PC-3 (cell line): ENCODE measurements around the gene LRRC52. TPM values are rescaled to one million over a fixed set of nuclear protein-coding genes. Genes with fewer than 3 reads are reported as not detected.

Source experiments
- ATAC-seq: fragments of 200-7000 bp; cut with Tn5 transposase; 2 replicates; pipeline ENCODE4 v1.9.1; 2020; ENCODE audit warnings: mild to moderate bottlenecking, moderate library complexity
- BruUV-seq: library from RNA; stranded (reverse); fragments of 400-500 nt; replicated peaks from 2 replicates; lab custom pipeline; 2021; lab: Mats Ljungman, UMichigan
- CTCF ChIA-PET: fragments of 300-600 bp; sonication (Branson Sonifier 250); formaldehyde crosslinking; loops from one replicate; lab custom pipeline; 2022; ENCODE audit warnings: antibody characterized with exemption; lab: Charles Lee
- POLR2A ChIA-PET: fragments of 300-600 bp; sonication (Branson Sonifier 250); formaldehyde crosslinking; loops from one replicate; lab custom pipeline; 2022; ENCODE audit warnings: antibody characterized with exemption; ENCODE audit not compliant: unreplicated experiment; lab: Charles Lee
- DNase-seq: peaks from one replicate; pipeline ENCODE4 v3.0.0-alpha.2; 2015
- H2AFZ ChIP-seq: fragments of 300-600 bp; sonication (generic); 2 replicates; pipeline ENCODE4 v1.6.0; 2016; ENCODE audit warnings: antibody characterized with exemption, low read length
- H3F3A ChIP-seq: fragments of 300-600 bp; sonication (generic); one replicate; pipeline ENCODE4 v1.6.0; 2017; ENCODE audit warnings: antibody characterized with exemption, low read length, control low read depth, mild to moderate bottlenecking; ENCODE audit not compliant: unreplicated experiment
- H3K27ac ChIP-seq: fragments of 300-600 bp; sonication (generic); 2 replicates; pipeline ENCODE4 v1.5.1; 2016; ENCODE audit warnings: mild to moderate bottlenecking, low read length
- H3K27me3 ChIP-seq: fragments of 300-600 bp; sonication (generic); 2 replicates; pipeline ENCODE4 v1.6.1; 2016; ENCODE audit warnings: low read length, mixed read lengths
- H3K36me3 ChIP-seq: fragments of 300-600 bp; sonication (generic); 2 replicates; pipeline ENCODE4 v1.6.1; 2016; ENCODE audit warnings: low read depth, mixed run types, low read length, mixed read lengths
- H3K4me1 ChIP-seq: fragments of 300-600 bp; sonication (generic); 2 replicates; pipeline ENCODE4 v1.5.1; 2016; ENCODE audit warnings: low read length; ENCODE audit not compliant: insufficient read depth
- H3K4me2 ChIP-seq: fragments of 300-600 bp; sonication (generic); 2 replicates; pipeline ENCODE4 v1.6.0; 2016; ENCODE audit warnings: low read length
- H3K4me3 ChIP-seq: fragments of 300-600 bp; sonication (generic); 2 replicates; pipeline ENCODE4 v1.5.1; 2016; ENCODE audit warnings: mild to moderate bottlenecking, low read length, mixed read lengths
- H3K79me2 ChIP-seq: fragments of 300-600 bp; sonication (generic); 2 replicates; pipeline ENCODE4 v1.6.1; 2017; ENCODE audit warnings: low read length, mixed read lengths
- H3K9ac ChIP-seq: fragments of 300-600 bp; sonication (generic); 2 replicates; pipeline ENCODE4 v1.6.0; 2016; ENCODE audit warnings: mild to moderate bottlenecking, low read length
- H3K9me2 ChIP-seq: fragments of 300-600 bp; sonication (generic); replicated peaks from 2 replicates; pipeline ENCODE4 v1.6.1; 2016; ENCODE audit warnings: mixed run types, low read length, mixed read lengths
- H3K9me3 ChIP-seq: fragments of 300-600 bp; sonication (generic); 2 replicates; pipeline ENCODE4 v1.6.1; 2016; ENCODE audit warnings: low read length, mixed read lengths
- H4K20me1 ChIP-seq: fragments of 300-600 bp; sonication (generic); 2 replicates; pipeline ENCODE4 v1.6.1; 2016; ENCODE audit warnings: low read length, mixed read lengths
- EZH2 ChIP-seq: fragments of 300-600 bp; sonication (generic); IDR thresholded peaks from one replicate; pipeline ENCODE4 v1.6.1; 2017; ENCODE audit warnings: antibody characterized with exemption, mild to moderate bottlenecking, low read length; ENCODE audit not compliant: unreplicated experiment
- EZH2phosphoT487 ChIP-seq: fragments of 300-600 bp; sonication (generic); IDR thresholded peaks from 2 replicates; pipeline ENCODE4 v1.6.1; 2018; ENCODE audit warnings: mild to moderate bottlenecking, antibody characterized with exemption, low read length, borderline replicate concordance
- intact Hi-C: fragments of 100-400 bp; cut with micrococcal nuclease; formaldehyde crosslinking; loops from 2 replicates; pipeline ENCODE4 v1.9.0; 2023
- total RNA-seq: library from RNA; depleted of rRNA; stranded (reverse); fragments of >200 nt; gene quantifications from 2 replicates; pipeline ENCODE4 v1.2.3, GENCODE V29; 2014
- TF ChIP-seq, protein P1 (sequence below): fragments of 300-600 bp; sonication (generic); conservative IDR thresholded peaks from 2 replicates; pipeline ENCODE4 v1.5.1; 2017; ENCODE audit warnings: antibody characterized with exemption, low read depth, mild to moderate bottlenecking, low read length

LRRC52 gene
- total RNA-seq, 1 experiment from 2014 or later: not detected

GRCh38 chr1:165573787-165574186 is 30.0 kb downstream of the LRRC52 start:
- H3K4me3 ChIP-seq: no peak overlapping the region
- no peaks in the 10 kb centered on the region for H3F3A ChIP-seq
- no peak for DNase-seq

DNA sequence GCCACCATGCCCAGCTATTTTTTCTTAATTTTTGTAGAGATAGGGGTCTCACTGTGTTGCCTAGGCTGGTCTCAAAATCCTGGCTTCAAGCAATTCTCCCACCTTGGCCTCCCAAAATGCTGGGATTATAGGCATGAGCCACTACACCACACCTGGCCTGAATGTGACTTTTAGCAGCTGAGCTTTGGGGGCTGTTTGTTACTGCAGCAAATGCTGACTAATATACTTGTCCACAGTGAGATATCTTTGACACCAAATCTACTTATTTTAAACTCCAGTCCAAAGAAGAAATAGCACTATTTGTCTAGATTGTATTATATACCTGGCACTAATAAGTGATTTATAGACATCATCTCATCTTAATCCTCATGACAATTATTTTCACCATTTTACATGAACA is 30.5 kb downstream of the LRRC52 start:
- Histone ChIP-seq H3K27ac (no peak overlapping the region), H3K9ac (no peak overlapping the region), H4K20me1 (no peaks in the 10 kb centered on the region), H3K27me3 (peaks cover 90% of the 10 kb centered on the region), H3K36me3 (no peaks in the 10 kb centered on the region), H3F3A (no peaks in the 10 kb centered on the region), H3K4me1 (no peaks in the 10 kb centered on the region), H3K4me2 (no peak overlapping the region), H3K4me3 (no peak overlapping the region), H3K9me3 (no peaks in the 10 kb centered on the region), H3K79me2 (no peaks in the 10 kb centered on the region), H2AFZ (no peak overlapping the region), H3K9me2 (no peaks in the 10 kb centered on the region)
- ChIA-PET CTCF (interaction anchor here (0.6 kb wide), 1 partner anchor 171 kb away, joined by 3 read pairs; no protein-coding TSS in a partner anchor), POLR2A (no interaction called here)
- no peak for TF ChIP-seq EZH2
- TF ChIP-seq, protein P1, sequence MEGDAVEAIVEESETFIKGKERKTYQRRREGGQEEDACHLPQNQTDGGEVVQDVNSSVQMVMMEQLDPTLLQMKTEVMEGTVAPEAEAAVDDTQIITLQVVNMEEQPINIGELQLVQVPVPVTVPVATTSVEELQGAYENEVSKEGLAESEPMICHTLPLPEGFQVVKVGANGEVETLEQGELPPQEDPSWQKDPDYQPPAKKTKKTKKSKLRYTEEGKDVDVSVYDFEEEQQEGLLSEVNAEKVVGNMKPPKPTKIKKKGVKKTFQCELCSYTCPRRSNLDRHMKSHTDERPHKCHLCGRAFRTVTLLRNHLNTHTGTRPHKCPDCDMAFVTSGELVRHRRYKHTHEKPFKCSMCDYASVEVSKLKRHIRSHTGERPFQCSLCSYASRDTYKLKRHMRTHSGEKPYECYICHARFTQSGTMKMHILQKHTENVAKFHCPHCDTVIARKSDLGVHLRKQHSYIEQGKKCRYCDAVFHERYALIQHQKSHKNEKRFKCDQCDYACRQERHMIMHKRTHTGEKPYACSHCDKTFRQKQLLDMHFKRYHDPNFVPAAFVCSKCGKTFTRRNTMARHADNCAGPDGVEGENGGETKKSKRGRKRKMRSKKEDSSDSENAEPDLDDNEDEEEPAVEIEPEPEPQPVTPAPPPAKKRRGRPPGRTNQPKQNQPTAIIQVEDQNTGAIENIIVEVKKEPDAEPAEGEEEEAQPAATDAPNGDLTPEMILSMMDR: no peak
- TF ChIP-seq EZH2phosphoT487: no peak
- DNase-seq (no peak), ATAC-seq (no peak)
- intact Hi-C loops: no loop called here
- no TSS peak for BruUV-seq

More at GRCh38 chr1:165573787-165574186, 30.0 kb downstream of the LRRC52 start:
- no TSS peak for BruUV-seq
- ATAC-seq: no peak
- Histone ChIP-seq H3K9ac (no peak overlapping the region), H2AFZ (no peak overlapping the region), H3K79me2 (no peaks in the 10 kb centered on the region), H3K9me2 (no peaks in the 10 kb centered on the region), H3K4me2 (no peak overlapping the region), H3K27me3 (peaks cover 90% of the 10 kb centered on the region), H3K9me3 (no peaks in the 10 kb centered on the region), H3K27ac (no peak overlapping the region), H3K4me1 (no peaks in the 10 kb centered on the region), H3K36me3 (no peaks in the 10 kb centered on the region), H4K20me1 (no peaks in the 10 kb centered on the region)
- intact Hi-C loops: no loop called here
- TF ChIP-seq, protein P1: no peak
- no peak for TF ChIP-seq EZH2phosphoT487
- no peak for TF ChIP-seq EZH2
- CTCF ChIA-PET: no interaction called here
- POLR2A ChIA-PET: no interaction called here

DNA sequence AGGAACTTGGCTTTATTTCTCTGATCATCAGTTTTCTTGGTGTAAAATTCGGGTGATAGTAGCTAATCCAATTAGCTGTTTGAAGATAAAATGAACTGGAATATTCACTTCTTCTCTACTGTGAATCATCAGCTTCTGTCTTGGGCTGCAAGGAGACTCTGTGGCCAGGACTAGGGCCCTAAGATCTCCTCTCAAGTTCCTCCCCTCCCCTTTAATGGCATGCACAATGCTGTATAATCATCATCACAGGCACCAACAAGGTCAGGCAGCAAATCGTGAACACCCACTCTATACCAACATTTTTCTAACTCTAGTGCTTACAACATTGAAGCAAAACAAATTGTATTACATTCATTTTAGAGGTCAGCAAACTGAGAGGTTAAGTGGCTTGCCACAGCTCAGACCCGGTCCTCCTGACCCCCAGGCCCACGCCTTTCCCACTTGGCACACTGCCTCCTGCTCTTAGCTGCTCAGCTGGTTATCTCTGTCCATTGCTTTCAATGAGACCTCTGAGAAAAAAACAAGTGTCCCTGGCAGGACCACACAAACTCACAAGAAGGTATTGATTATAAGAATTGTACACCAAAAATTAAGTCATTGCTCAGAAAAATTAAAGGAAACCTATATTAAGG is 31.8 kb downstream of the LRRC52 start:
- no peaks in the 10 kb centered on the region for H3K4me1 ChIP-seq
- POLR2A ChIA-PET: no interaction called here
- ATAC-seq (no peak), DNase-seq (no peak)
- TF ChIP-seq EZH2 (no peak), EZH2phosphoT487 (no peak)
- TF ChIP-seq, protein P1: no peak
- no peaks in the 10 kb centered on the region for H3K79me2 ChIP-seq
- no peaks in the 10 kb centered on the region for H3K36me3 ChIP-seq
- H3K9me2 ChIP-seq: no peaks in the 10 kb centered on the region
- no TSS peak for BruUV-seq
- H2AFZ ChIP-seq: no peak overlapping the region
- CTCF ChIA-PET: interaction anchor here (0.6 kb wide), 1 partner anchor 42 kb away, joined by 3 read pairs; no protein-coding TSS in a partner anchor
- no peak overlapping the region for H3K27ac ChIP-seq
- intact Hi-C loops: no loop called here
- H3K27me3 ChIP-seq: peaks cover 90% of the 10 kb centered on the region
- H4K20me1 ChIP-seq: no peaks in the 10 kb centered on the region
- no peaks in the 10 kb centered on the region for H3F3A ChIP-seq
- H3K4me2 ChIP-seq: no peak overlapping the region
- no peak overlapping the region for H3K9ac ChIP-seq
- no peak overlapping the region for H3K4me3 ChIP-seq
- H3K9me3 ChIP-seq: no peaks in the 10 kb centered on the region
